ENCODE results near the gene HLA-F.
A peak's percentile ranks its signal among the peaks of the same experiment; 100 is the strongest.

The HLA-F gene

GRCh38 chr6:29744131-29744530 lies 20.9 kb downstream of the HLA-F start:
- DNase-seq (ENCODE audit: low spot score): no peak

- DNase-seq (ENCODE audit: low spot score): no peak
Measured at GRCh38 chr6:29744621-29745020, 21.4 kb downstream of the HLA-F start.

GRCh38 chr6:29745386-29745785 lies 22.2 kb downstream of the HLA-F start:
- no peak for DNase-seq (ENCODE audit: low spot score)

GRCh38 chr6:29745855-29746449 lies 22.7 kb downstream of the HLA-F start:
- DNase-seq (ENCODE audit: low spot score): no peak

- no peak for DNase-seq (ENCODE audit: low spot score)
Measured at GRCh38 chr6:29746846-29747687, 23.8 kb downstream of the HLA-F start.

GRCh38 chr6:29747688-29748250 lies 24.5 kb downstream of the HLA-F start:
- no peak for DNase-seq (ENCODE audit: low spot score)

GRCh38 chr6:29748391-29749307 lies 25.4 kb downstream of the HLA-F start:
- DNase-seq (ENCODE audit: low spot score): peak; percentile 80

GRCh38 chr6:29749308-29749662 lies 26.1 kb downstream of the HLA-F start:
- no peak for DNase-seq (ENCODE audit: low spot score)

GRCh38 chr6:29749668-29750067 lies 26.4 kb downstream of the HLA-F start:
- no peak for DNase-seq (ENCODE audit: low spot score)

GRCh38 chr6:29750709-29751108 lies 27.5 kb downstream of the HLA-F start:
- no peak for DNase-seq (ENCODE audit: low spot score)

- DNase-seq (ENCODE audit: low spot score): no peak
Measured at GRCh38 chr6:29751480-29751879, 28.2 kb downstream of the HLA-F start.

GRCh38 chr6:29752451-29753308 lies 29.4 kb downstream of the HLA-F start:
- peak; percentile 81 for DNase-seq (ENCODE audit: low spot score)

GRCh38 chr6:29753309-29753644 lies 30.0 kb downstream of the HLA-F start:
- no peak for DNase-seq (ENCODE audit: low spot score)

GRCh38 chr6:29755295-29755871 lies 32.1 kb downstream of the HLA-F start:
- DNase-seq (ENCODE audit: low spot score): no peak

- DNase-seq (ENCODE audit: low spot score): no peak
Measured at GRCh38 chr6:29757282-29757681, 34.0 kb downstream of the HLA-F start.

- no peak for DNase-seq (ENCODE audit: low spot score)
Measured at GRCh38 chr6:29757701-29758293, 34.6 kb downstream of the HLA-F start.

- DNase-seq (ENCODE audit: low spot score): no peak
Measured at GRCh38 chr6:29758761-29759160, 35.5 kb downstream of the HLA-F start.

- DNase-seq (ENCODE audit: low spot score): no peak
Measured at GRCh38 chr6:29759457-29759856, 36.2 kb downstream of the HLA-F start.

GRCh38 chr6:29760328-29760727 lies 37.1 kb downstream of the HLA-F start:
- DNase-seq (ENCODE audit: low spot score): no peak

GRCh38 chr6:29762051-29762450 lies 38.8 kb downstream of the HLA-F start:
- DNase-seq (ENCODE audit: low spot score): no peak

GRCh38 chr6:29762781-29763214 lies 39.6 kb downstream of the HLA-F start:
- DNase-seq (ENCODE audit: low spot score): no peak

Measured in CD4-positive, alpha-beta T cell treated with Interleukin-6 at 100 ng/mL for 8 hours (primary cell).